H7 (cell line): ENCODE measurements around the gene COQ8A. TPM values are rescaled to one million over a fixed set of nuclear protein-coding genes. Genes with fewer than 3 reads are reported as not detected.
A peak's percentile ranks its signal among the peaks of the same experiment; 100 is the strongest.

Experiments used
- DNase-seq: peaks from one replicate; pipeline ENCODE4 v3.0.0; 2012
- H3K27me3 ChIP-seq: 2 replicates; pipeline ENCODE4 v1.6.0; 2011; ENCODE audit warnings: mild to moderate bottlenecking, low read length; ENCODE audit not compliant: control insufficient read depth, insufficient read depth
- H3K36me3 ChIP-seq: replicated peaks from 2 replicates; pipeline ENCODE4 v1.5.1; 2011; ENCODE audit warnings: low read length; ENCODE audit not compliant: control insufficient read depth, insufficient read depth
- H3K4me3 ChIP-seq: 2 replicates; pipeline ENCODE4 v1.5.1; 2011; ENCODE audit warnings: low read depth, mild to moderate bottlenecking, control low read depth, low read length, moderate library complexity; ENCODE audit not compliant: insufficient read depth
- total RNA-seq: library from RNA; depleted of rRNA; stranded (reverse); fragments of >200 nt; shearing (Covaris generic); gene quantifications from 2 replicates; pipeline ENCODE4 v1.2.3, GENCODE V29; 2014

Gene COQ8A
- total RNA-seq, 1 experiment from 2014 or later: 35.8 TPM

- DNase-seq: no peak
- no peak overlapping the region for H3K4me3 ChIP-seq
- peaks cover 8% of the 10 kb centered on the region for H3K27me3 ChIP-seq
- H3K36me3 ChIP-seq: no peaks in the 10 kb centered on the region
Observed at GRCh38 chr1:226942392-226942791, 2.3 kb downstream of the COQ8A start.

GRCh38 chr1:226943156-226943555 is 3.1 kb downstream of the COQ8A start:
- H3K4me3 ChIP-seq: no peak overlapping the region
- peaks cover 8% of the 10 kb centered on the region for H3K27me3 ChIP-seq
- DNase-seq: peak; percentile 6
- no peaks in the 10 kb centered on the region for H3K36me3 ChIP-seq

GRCh38 chr1:226943927-226944326 is 3.8 kb downstream of the COQ8A start:
- no peaks in the 10 kb centered on the region for H3K36me3 ChIP-seq
- H3K27me3 ChIP-seq: peaks cover 8% of the 10 kb centered on the region
- no peak overlapping the region for H3K4me3 ChIP-seq
- DNase-seq: peak; percentile 22

GRCh38 chr1:226945106-226945857 is 5.2 kb downstream of the COQ8A start:
- peak; percentile 67 for DNase-seq
- H3K4me3 ChIP-seq: no peak overlapping the region
- H3K27me3 ChIP-seq: peaks cover 8% of the 10 kb centered on the region
- no peaks in the 10 kb centered on the region for H3K36me3 ChIP-seq

GRCh38 chr1:226945858-226946245 is 5.8 kb downstream of the COQ8A start:
- Histone ChIP-seq H3K4me3 (no peak overlapping the region), H3K36me3 (no peaks in the 10 kb centered on the region), H3K27me3 (peaks cover 4% of the 10 kb centered on the region)
- DNase-seq: no peak

- no peak for DNase-seq
- Histone ChIP-seq H3K27me3 (no peaks in the 10 kb centered on the region; the same call in none of the 2 replicates), H3K36me3 (no peaks in the 10 kb centered on the region), H3K4me3 (no peak overlapping the region)
Observed at GRCh38 chr1:226946285-226946684, 6.2 kb downstream of the COQ8A start.

GRCh38 chr1:226946841-226947240 is 6.7 kb downstream of the COQ8A start:
- H3K36me3 ChIP-seq: no peaks in the 10 kb centered on the region
- H3K4me3 ChIP-seq: no peak overlapping the region
- H3K27me3 ChIP-seq: no peaks in the 10 kb centered on the region; the same call in 1 of the 2 replicates
- no peak for DNase-seq

GRCh38 chr1:226948051-226948450 is 8.0 kb downstream of the COQ8A start:
- H3K27me3 ChIP-seq: no peaks in the 10 kb centered on the region; the same call in 1 of the 2 replicates
- no peaks in the 10 kb centered on the region for H3K36me3 ChIP-seq
- DNase-seq: no peak
- no peak overlapping the region for H3K4me3 ChIP-seq

GRCh38 chr1:226948480-226948879 is 8.4 kb downstream of the COQ8A start:
- Histone ChIP-seq H3K4me3 (no peak overlapping the region), H3K36me3 (no peaks in the 10 kb centered on the region), H3K27me3 (no peaks in the 10 kb centered on the region)
- DNase-seq: no peak

- DNase-seq: no peak
- Histone ChIP-seq H3K27me3 (no peaks in the 10 kb centered on the region), H3K36me3 (no peaks in the 10 kb centered on the region), H3K4me3 (no peak overlapping the region)
Observed at GRCh38 chr1:226948996-226949395, 8.9 kb downstream of the COQ8A start.

- Histone ChIP-seq H3K27me3 (no peaks in the 10 kb centered on the region), H3K4me3 (no peak overlapping the region), H3K36me3 (no peaks in the 10 kb centered on the region)
- no peak for DNase-seq
Observed at GRCh38 chr1:226949401-226949800, 9.3 kb downstream of the COQ8A start.

GRCh38 chr1:226950316-226950715 is 10.2 kb downstream of the COQ8A start:
- Histone ChIP-seq H3K36me3 (no peaks in the 10 kb centered on the region), H3K27me3 (no peaks in the 10 kb centered on the region), H3K4me3 (no peak overlapping the region)
- DNase-seq: no peak

- Histone ChIP-seq H3K4me3 (no peak overlapping the region), H3K36me3 (no peaks in the 10 kb centered on the region), H3K27me3 (no peaks in the 10 kb centered on the region)
- DNase-seq: no peak
Observed at GRCh38 chr1:226950871-226951270, 10.8 kb downstream of the COQ8A start.

- no peaks in the 10 kb centered on the region for H3K36me3 ChIP-seq
- H3K4me3 ChIP-seq: no peak overlapping the region
- DNase-seq: no peak
- no peaks in the 10 kb centered on the region for H3K27me3 ChIP-seq
Observed at GRCh38 chr1:226951286-226952117, 11.4 kb downstream of the COQ8A start.

- Histone ChIP-seq H3K36me3 (no peaks in the 10 kb centered on the region), H3K27me3 (no peaks in the 10 kb centered on the region), H3K4me3 (no peak overlapping the region)
- DNase-seq: no peak
Observed at GRCh38 chr1:226952118-226952441, 12.0 kb downstream of the COQ8A start.
